Measurements from ENCODE around the gene ABTB2.

GRCh38 chr11:34261820-34262219 lies 96.0 kb downstream of the ABTB2 start:
- TF ChIP-seq CTCF (optimal IDR thresholded peaks at IDR 0.05 in 1 of 3, IDR thresholded peaks at IDR 0.05 in 1 of 3, conservative IDR thresholded peaks at IDR 0.05 in 1 of 3; ENCODE audit: extremely low read depth in 1 of 3, insufficient read depth in 2 of 3, low read length in 3 of 3) (no peak), EZH2 (IDR thresholded peaks at IDR 0.05; ENCODE audit: low read length) (no peak)

Data from keratinocyte (primary cell).